ENCODE data around the gene PPWD1. TPM values are rescaled to one million over a fixed set of nuclear protein-coding genes. Genes with fewer than 3 reads are reported as not detected.
A peak's percentile ranks its signal among the peaks of the same experiment; 100 is the strongest.

PPWD1 gene
- total RNA-seq, 1 experiment from 2014 or later: 20.3 TPM

- DNase-seq (ENCODE audit: low read depth): no peak
Observed at GRCh38 chr5:65623482-65623881, 60.4 kb downstream of the PPWD1 start.

DNA sequence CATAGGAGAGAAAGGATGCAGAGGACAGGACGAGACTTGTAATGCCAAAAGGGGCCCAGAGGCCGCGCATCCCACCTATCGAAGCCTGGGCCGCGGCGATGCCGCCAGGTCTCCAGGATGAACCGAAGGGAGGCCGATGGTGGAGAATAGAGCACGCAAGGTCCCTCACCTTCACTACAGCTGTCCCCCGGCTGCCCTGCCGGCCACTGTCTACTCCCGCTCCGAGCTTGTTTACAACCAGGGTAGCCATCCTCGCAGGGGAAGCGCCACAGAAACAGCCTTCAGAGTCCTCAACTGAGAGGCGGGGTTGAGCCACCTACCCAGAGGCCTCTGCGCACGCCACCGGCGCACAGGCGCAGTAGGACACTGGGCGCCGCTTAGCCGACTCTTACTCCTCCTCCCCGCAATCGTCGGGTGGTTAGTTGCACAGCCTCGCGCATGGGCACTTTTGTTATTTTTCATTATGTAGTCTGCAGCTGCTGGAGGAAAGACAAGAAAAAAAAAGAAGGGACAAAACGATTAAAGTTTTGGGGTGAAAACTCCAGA, 61.0 kb downstream of the PPWD1 start, which contains the start of gene TRIM23:
TSS of gene TRIM23 (minus strand) at position 309 of the 546 bp plus-strand sequence. CDS start at position 250, 59 bp downstream.
- peak; percentile 91 for DNase-seq (ENCODE audit: low read depth)

DNA sequence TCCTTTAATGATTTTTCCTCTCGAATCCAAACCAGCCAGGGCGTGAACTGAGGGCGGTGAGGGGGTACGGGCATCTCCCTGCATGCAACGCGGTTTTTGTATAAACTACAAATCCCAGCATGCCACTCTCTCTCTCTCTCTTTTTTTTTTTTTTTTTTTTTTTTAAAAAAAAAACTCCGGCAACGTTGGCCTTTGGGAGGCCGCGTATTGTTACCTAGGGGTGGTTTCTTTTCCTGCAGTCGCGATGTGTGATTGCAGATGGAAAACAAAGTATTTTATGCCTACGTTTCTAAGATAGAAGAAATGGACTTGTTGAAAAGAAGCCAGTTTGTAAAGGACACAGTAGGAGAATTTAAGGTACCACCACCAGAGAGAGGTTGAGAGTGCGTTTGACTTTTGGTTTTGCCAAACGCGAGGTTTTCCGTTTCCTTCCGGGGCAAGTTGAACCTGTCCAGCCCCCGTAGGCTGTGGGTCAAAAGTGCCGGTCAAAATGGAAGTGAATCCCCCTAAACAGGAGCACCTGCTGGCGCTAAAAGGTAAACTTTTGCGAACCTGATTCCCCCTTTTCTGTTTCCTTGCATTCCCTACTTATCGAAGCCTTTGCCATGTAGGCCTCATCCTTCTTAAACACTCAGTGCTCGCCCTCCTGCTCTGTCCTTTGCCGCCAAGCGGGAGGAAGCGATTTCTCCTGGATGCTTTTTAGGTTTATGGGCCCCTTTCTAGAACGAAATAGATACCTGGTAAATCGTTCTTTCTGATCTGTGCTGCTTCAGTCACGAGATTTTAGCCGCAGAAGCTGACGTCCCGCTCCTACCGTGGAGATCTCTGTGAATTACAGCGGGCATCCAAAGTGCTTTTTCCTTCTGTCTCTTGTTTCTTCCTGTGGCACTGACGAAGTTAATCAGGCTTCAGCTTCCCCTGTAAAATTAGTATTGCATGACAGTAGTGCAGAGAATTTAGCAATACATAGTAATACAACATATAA, 61.8 kb downstream of the PPWD1 start, which contains the start of the genes SHLD3 and TRAPPC13:
TSS of gene SHLD3 (plus strand) at position 457 of the 985 bp plus-strand sequence. CDS start 4,561 bp downstream, outside the sequence.
TSS of gene TRAPPC13 (plus strand) at position 457 of the 985 bp plus-strand sequence. CDS start at position 491, 34 bp downstream.
- peak; percentile 93 for DNase-seq (ENCODE audit: low read depth)

- no peak for DNase-seq (ENCODE audit: low read depth)
Observed at GRCh38 chr5:65625743-65626142, 62.6 kb downstream of the PPWD1 start.

DNA sequence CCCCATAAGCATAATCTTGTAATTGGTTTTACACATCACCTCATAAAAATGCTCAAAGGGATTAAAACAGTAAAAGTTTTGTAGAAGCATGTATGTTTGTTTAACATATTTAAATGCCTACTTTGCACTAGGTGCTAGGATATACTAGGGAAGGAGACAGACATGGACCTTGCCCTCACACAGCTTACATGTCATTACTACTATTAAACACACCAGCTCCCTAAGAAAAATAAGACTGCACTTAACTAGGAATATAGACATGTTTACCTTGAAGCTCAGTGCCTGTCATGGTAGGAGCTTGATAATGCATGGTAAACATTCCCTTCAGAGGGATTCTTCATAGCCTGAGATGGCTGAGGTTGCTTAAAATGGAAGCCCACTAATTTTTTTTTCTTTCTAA, 67.9 kb downstream of the PPWD1 start:
- DNase-seq (ENCODE audit: low read depth): no peak

Small RNA genes lying within 50 kb of the gene (small RNA-seq; reads per million reads assigned to genes)
- not detected for gene RNU6-540P

Other genes with a start within 250 kb of the PPWD1 start
- 30.1 and 31.8 TPM in 2 replicates for gene ADAMTS6, start 81.4 kb upstream of the PPWD1 start, total RNA-seq (2014; rRNA removed; shearing (Covaris generic))
- 35.3 and 41.3 TPM in 2 replicates for gene CENPK, start 128 bp upstream of the PPWD1 start, total RNA-seq (2014; rRNA removed; shearing (Covaris generic))
- gene TRIM23, start 61.0 kb downstream of the PPWD1 start, total RNA-seq (2014; rRNA removed; shearing (Covaris generic)): 13.8 and 14.0 TPM in 2 replicates
- 4.5 and 4.6 TPM in 2 replicates for gene SHLD3, start 61.7 kb downstream of the PPWD1 start, total RNA-seq (2014; rRNA removed; shearing (Covaris generic))
- gene TRAPPC13, start 61.7 kb downstream of the PPWD1 start, total RNA-seq (2014; rRNA removed; shearing (Covaris generic)): 14.6 and 19.7 TPM in 2 replicates
- gene SGTB, start 158.8 kb downstream of the PPWD1 start, total RNA-seq (2014; rRNA removed; shearing (Covaris generic)): 5.2 and 6.4 TPM in 2 replicates
- 31.9 and 33.2 TPM in 2 replicates for gene NLN, start 158.9 kb downstream of the PPWD1 start, total RNA-seq (2014; rRNA removed; shearing (Covaris generic))